Measurements from ENCODE around the gene TXNL4A. TPM values are rescaled to one million over a fixed set of nuclear protein-coding genes. Genes with fewer than 3 reads are reported as not detected.
A peak's percentile ranks its signal among the peaks of the same experiment; 100 is the strongest.
"Not testable (repeated sequence)": the region's sequence is repeated elsewhere in the genome, so short reads cannot be mapped to it uniquely, and the experiment has no call there.

The TXNL4A gene
- 56.1 and 58.5 TPM in 2 replicates for total RNA-seq (2014; rRNA removed)
- polyA plus RNA-seq (2012) = 142 TPM

- DNase-seq (ENCODE audit: low read depth) = peak; percentile 84
Observed at GRCh38 chr18:79988451-79989194, at the start of gene TXNL4A. TSS of gene TXNL4A (minus strand) at chr18:79988563. CDS start at chr18:79988392, 171 bp downstream.

DNA sequence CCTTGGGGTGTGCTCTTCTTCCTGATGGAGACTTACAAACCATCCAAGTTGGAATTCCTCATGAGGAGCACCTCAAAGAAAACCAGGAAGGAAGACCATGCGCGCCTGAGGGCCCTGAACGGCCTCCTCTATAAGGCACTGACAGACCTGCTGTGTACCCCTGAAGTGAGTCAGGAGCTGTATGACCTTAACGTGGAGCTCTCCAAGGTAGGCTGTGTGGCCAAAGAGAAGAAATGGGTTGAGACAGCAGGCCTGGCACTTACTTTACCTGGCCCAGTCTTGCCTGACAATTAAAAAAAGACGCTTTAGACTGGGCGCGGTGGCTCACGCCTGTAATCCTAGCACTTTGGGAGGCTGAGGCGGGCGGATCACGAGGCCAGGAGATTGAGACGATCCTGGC lies 48.9 kb upstream of the TXNL4A start:
- DNase-seq (ENCODE audit: low read depth) = no peak

- no peak for DNase-seq (ENCODE audit: low read depth)
Observed at GRCh38 chr18:80035997-80036396, 47.6 kb upstream of the TXNL4A start.

- DNase-seq (ENCODE audit: low read depth) = no peak
Observed at GRCh38 chr18:80034852-80035406, 46.6 kb upstream of the TXNL4A start.

DNA sequence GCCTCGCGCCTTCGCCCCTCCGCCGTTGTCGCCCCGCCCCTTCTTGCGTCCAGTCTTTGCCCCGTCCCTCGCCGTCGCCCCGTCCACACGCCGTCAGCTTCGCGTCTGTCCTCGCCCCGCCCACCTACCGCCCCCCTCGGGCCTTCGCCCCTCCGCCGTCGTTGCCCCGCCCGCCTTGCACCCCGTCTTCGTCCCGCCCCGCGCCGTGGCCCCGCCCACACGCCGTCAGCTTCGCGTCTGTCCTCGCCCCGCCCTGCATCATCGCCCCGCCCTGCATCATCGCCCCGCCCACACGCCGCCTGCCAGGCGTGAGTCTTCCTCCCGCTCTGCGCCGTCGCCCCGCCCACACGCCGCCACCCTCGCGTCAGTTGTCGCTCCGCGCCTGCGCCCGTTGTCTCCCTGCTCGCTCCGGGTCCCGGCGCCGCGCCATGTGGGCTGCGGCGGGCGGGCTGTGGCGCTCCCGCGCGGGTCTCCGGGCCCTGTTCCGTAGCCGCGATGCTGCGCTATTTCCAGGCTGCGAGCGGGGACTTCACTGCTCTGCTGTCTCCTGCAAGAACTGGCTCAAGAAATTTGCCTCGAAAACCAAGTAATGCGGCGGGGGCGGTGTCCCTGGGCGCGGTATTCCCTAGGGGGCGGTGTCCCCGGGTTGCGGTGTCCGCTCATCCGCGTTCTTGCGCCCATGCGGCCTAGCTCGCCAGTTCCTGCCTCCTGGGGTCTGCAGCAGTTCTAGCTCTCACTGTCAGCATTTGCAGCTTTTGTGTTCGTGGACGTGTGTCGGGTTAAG lies 45.9 kb upstream of the TXNL4A start, which contains the start of gene RBFA:
TSS of gene RBFA (plus strand) at position 367 of the 784 bp plus-strand sequence. CDS start at position 429, 62 bp downstream.
- DNase-seq (ENCODE audit: low read depth) = peak; percentile 94

DNA sequence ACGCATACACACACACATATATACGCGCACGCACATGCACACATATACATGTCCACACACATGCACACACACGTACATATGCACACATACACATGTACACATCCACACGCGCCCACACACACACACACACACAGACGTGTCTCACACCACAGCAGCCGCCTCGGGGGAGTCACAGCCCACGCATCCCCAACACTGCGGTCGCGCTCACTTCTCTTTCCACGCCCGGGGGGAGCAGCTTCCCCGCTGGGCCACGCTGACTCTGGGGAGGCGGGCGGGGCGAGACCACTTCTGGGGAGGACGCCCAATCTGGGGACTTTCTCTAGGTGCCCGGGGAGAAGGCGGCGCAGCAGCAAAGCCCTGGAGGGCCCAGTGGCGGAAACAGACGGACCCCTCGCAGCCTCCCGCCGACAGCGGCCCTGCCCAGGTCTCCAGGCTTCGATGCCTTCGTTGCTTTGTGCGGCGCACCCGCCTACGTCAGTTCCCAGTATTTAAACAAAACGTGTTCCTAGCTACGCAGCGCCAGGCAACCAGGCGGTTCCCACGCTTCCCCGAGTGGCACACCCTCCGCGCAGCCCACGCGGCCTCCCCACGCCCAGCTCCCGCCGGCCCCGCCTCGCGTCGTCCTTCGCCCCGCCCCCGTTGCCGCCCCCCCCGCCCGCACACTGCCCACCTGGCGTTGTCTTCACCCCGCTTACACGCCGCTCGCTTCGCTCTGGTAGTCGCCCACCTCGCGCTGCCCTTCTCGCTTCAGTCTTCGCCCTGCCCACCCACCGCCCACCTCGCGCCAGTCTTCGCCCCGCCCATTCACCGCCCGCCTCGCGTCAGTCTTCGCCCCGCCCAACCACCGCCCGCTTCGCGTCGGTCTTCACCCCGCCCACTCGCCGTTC lies 45.1 kb upstream of the TXNL4A start:
- peak; percentile 26 for DNase-seq (ENCODE audit: low read depth)

- no peak for DNase-seq (ENCODE audit: low read depth)
Observed at GRCh38 chr18:80029690-80030089, 41.3 kb upstream of the TXNL4A start.

DNA sequence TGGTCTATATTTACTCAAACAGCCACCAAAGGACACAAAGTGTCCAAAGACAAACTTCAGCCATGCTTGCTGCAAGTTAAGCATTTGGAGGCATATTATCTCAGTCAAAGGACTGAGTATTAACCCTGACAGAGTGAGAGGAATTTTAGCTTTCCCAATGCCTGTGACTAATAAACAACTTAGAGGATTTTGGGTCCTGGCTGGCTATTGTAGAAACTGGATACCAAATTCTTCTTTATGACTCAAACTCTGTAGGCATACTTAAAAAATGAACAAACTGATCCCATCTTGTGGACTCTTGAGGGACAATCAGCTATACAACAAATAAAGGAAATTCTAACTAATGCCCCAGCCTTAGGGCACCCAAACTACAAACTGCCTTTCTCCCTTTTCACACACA lies 39.4 kb upstream of the TXNL4A start:
- DNase-seq (ENCODE audit: low read depth) = peak; percentile 89

DNA sequence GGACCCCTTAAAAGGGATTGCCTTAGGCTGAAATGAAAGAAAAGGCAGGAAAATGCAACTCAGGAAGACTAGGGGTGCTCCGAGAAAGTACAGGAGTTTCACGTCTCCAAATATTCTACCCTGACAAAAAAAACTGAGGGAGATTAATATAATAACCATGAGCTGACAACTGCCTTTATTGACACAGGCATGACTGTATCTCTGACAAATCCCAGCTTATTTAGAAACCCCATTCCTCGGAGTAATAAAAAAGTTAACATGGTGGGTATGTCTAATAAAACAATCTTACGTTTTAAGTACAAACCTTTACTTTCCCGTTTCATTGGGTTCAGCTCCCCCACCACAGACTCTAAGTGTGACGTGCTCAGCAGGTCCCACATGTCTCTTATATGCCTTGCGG lies 38.0 kb upstream of the TXNL4A start:
- no peak for DNase-seq (ENCODE audit: low read depth)

DNA sequence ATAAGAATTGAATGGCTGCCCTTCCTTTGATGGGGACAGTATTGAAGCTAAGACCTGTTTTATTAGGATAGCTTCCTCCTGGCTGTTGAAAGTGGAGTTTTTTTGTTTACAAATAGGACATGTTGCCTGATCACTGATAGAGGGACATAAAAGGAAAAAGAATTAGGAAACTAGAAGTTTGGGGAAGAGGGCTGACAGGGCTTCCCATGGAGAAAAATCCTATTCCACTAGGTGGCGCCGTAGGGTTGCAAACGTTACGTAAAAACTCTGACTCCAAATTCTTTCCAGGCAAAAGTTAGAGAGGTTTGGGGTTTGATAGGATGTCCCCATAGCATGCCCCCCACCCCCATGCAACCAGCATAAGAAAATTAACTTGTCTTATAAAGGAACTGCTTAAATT lies 34.8 kb upstream of the TXNL4A start:
- DNase-seq (ENCODE audit: low read depth) = no peak

DNA sequence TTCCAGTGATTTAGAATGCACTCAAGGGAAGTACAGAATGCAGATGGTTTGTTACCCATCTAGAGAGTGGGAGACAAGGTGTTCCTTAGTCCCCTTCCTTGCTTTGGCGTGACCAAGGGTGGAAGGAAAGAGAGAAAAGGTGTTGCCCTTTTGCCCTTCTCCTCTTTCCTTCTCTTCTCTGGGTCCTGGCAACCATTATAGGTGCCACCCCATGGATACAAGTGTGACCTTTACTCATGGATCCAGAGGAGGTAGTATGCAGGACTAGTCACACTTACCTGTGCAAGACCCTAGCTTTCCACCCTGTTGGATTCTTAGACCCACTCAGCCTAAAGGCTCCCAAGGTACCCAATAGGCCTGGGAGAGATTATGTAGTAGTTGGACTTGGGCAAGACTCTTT lies 34.2 kb upstream of the TXNL4A start:
- no peak for DNase-seq (ENCODE audit: low read depth)

- DNase-seq (ENCODE audit: low read depth) = no peak
Observed at GRCh38 chr18:80012714-80013113, 24.4 kb upstream of the TXNL4A start.

DNA sequence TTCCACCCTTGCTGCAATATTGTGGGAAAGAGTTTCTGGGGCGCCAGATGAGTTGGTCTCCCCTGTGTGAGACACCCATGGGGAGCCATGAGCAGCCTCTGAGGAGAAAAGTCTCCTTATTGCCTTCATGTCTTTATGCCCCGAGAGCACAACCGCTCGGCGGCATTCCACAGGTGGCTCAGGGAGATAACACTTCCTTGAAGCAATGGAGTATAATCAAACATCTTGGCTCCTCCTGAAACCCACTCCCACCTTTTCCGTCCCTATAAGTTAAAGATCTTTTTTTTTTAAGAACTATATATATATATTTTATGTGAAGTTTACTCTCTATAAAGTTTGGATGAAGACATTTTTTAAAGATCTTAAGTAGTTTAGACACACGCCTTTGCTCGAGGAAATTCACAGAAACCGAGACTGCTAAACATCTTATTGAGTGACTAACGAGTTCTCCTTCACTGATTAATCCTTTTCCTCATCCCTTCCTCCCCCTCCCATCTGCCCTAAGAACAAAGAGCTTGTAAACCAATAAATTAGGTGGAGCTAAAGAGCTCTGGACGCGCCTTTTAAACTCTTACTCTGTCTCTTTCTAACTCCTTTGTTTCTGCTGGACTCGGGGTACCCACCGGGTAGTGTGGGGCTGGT lies 23.3 kb upstream of the TXNL4A start:
- DNase-seq (ENCODE audit: low read depth) = not testable (repeated sequence)

DNA sequence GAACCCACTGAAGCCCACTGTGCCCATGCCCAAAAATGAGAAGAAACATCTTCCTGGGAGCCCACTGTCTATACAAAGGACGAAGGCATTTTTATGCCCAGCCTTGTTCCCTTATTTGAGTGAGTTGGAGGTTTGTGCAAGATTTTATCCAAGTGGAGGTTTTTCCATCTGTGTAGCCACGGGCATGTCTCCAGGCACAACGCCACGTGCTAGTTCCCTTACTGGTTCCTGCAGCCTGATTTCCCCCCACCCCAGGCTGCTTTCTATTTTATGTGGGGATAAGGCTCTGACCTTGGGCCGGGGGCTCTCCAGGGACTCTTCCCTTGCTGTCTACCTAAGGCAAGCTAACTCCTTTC lies 22.2 kb upstream of the TXNL4A start:
- no peak for DNase-seq (ENCODE audit: low read depth)

GRCh38 chr18:80009661-80010550 lies 21.5 kb upstream of the TXNL4A start:
- peak; percentile 98 for DNase-seq (ENCODE audit: low read depth)

- DNase-seq (ENCODE audit: low read depth) = no peak
Observed at GRCh38 chr18:80006724-80007123, 18.4 kb upstream of the TXNL4A start.

DNA sequence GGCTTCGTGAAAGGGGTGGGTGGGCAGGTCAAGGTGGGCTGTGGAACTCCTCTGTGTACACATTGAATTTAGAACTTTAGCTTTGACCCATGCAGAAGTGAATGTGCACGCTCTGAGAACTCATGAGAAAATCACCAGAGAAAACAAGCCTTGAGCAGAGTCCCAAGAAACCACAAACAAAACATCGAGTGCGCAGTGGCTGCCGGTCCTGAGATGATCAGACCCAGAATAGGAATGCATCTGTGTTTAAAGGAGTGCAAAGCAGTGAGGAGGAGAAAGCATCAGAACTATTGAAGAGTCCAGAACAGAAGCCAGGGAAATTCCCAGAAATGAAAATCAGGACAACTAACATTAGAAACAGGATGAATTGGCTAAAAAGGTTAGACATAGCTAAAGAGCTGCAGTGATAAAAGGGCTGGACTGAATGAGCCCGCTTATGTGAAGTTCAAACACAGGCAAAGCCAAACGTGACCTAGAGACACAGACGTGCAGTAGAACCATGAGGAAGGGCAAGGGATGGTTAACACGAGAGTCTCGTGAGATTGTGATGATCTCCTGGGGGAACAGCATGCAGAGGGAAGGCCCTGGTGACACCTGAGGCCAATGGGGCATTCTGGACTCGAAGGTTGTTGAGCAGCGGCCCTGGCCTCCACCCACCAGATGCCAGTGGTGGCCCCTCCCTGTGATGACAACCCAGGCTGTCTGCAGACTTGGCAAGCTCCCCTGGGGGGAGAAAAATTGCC lies 16.4 kb upstream of the TXNL4A start:
- DNase-seq (ENCODE audit: low read depth) = no peak

GRCh38 chr18:80002468-80002867 lies 14.1 kb upstream of the TXNL4A start:
- DNase-seq (ENCODE audit: low read depth) = no peak

GRCh38 chr18:80000877-80001276 lies 12.5 kb upstream of the TXNL4A start:
- no peak for DNase-seq (ENCODE audit: low read depth)
